Prostate gland (tissue), 2 donors: ENCODE measurements around the gene CTBP1.
A peak's percentile ranks its signal among the peaks of the same experiment; 100 is the strongest.

Experiments used
- CTCF ChIP-seq, 4 experiments: fragments of 200-600 bp in 2 of 4; fragments of 450-650 bp in 2 of 4; sonication (generic) in 2 of 4; IDR thresholded peaks; 1 replicate in 3 of 4; 2 replicates in 1 of 4; pipeline ENCODE4 v1.5.1; 2016 to 2019; ENCODE audit warnings: antibody characterized with exemption in 4 of 4, mild to moderate bottlenecking in 2 of 4, moderate library complexity in 2 of 4
- POLR2A ChIP-seq: fragments of 450-650 bp; IDR thresholded peaks from one replicate; pipeline ENCODE4 v1.6.1; 2016; ENCODE audit warnings: antibody characterized with exemption, mild to moderate bottlenecking
- POLR2AphosphoS5 ChIP-seq: sonication (generic); formaldehyde crosslinking; IDR thresholded peaks from one replicate; pipeline ENCODE4 v1.6.1; 2017; ENCODE audit warnings: antibody characterized with exemption

GRCh38 chr4:1247864-1248244 lies 1.1 kb downstream of the CTBP1 start:
- peak in 1 of 4 experiments; percentile 6 for TF ChIP-seq CTCF (IDR thresholded peaks at IDR 0.05)
- TF ChIP-seq POLR2A: no peak
- TF ChIP-seq POLR2AphosphoS5: no peak
